ENCODE measurements around the gene MOB3B.

The MOB3B gene

GRCh38 chr9:27491154-27491553, 38.5 kb downstream of the MOB3B start:
- TF ChIP-seq CTCF (IDR thresholded peaks at IDR 0.05; ENCODE audit: borderline replicate concordance, insufficient read depth, low read depth, low read length): no peak
- H3K4me3 ChIP-seq (ENCODE audit: low read depth, low read length): no peak overlapping the region

- H3K4me3 ChIP-seq (ENCODE audit: low read depth, low read length): no peak overlapping the region
- no peak for TF ChIP-seq CTCF (IDR thresholded peaks at IDR 0.05; ENCODE audit: borderline replicate concordance, insufficient read depth, low read depth, low read length)
Observed at GRCh38 chr9:27489087-27489876, 40.3 kb downstream of the MOB3B start.

GRCh38 chr9:27487927-27488326, 41.7 kb downstream of the MOB3B start:
- no peak overlapping the region for H3K4me3 ChIP-seq (ENCODE audit: low read depth, low read length)
- no peak for TF ChIP-seq CTCF (IDR thresholded peaks at IDR 0.05; ENCODE audit: borderline replicate concordance, insufficient read depth, low read depth, low read length)

- no peak for TF ChIP-seq CTCF (IDR thresholded peaks at IDR 0.05; ENCODE audit: borderline replicate concordance, insufficient read depth, low read depth, low read length)
- H3K4me3 ChIP-seq (ENCODE audit: low read depth, low read length): no peak overlapping the region
Observed at GRCh38 chr9:27487128-27487640, 42.4 kb downstream of the MOB3B start.

- no peak overlapping the region for H3K4me3 ChIP-seq (ENCODE audit: low read depth, low read length)
- TF ChIP-seq CTCF (IDR thresholded peaks at IDR 0.05; ENCODE audit: borderline replicate concordance, insufficient read depth, low read depth, low read length): no peak
Observed at GRCh38 chr9:27485158-27485557, 44.5 kb downstream of the MOB3B start.

GRCh38 chr9:27483576-27483975, 46.0 kb downstream of the MOB3B start:
- TF ChIP-seq CTCF (IDR thresholded peaks at IDR 0.05; ENCODE audit: borderline replicate concordance, insufficient read depth, low read depth, low read length): no peak

GRCh38 chr9:27482709-27483108, 46.9 kb downstream of the MOB3B start:
- H3K4me3 ChIP-seq (ENCODE audit: low read depth, low read length): no peak overlapping the region
- no peak for TF ChIP-seq CTCF (IDR thresholded peaks at IDR 0.05; ENCODE audit: borderline replicate concordance, insufficient read depth, low read depth, low read length)

More at GRCh38 chr9:27483576-27483975, 46.0 kb downstream of the MOB3B start:
- H3K4me3 ChIP-seq (ENCODE audit: low read depth, low read length): no peak overlapping the region

All from GM12875 (cell line).